WERI-Rb-1 (cell line): Measurements from ENCODE around the gene LATS2.
"Not testable (repeated sequence)": the region's sequence is repeated elsewhere in the genome, so short reads cannot be mapped to it uniquely, and the experiment has no call there.

Source experiments
- DNase-seq: peaks from one replicate; pipeline ENCODE4 v3.0.0-alpha.2; 2020
- H3K27ac ChIP-seq: fragments of 250-450 bp; sonication (Bioruptor Pico); 2 replicates; pipeline ENCODE4 v1.5.1; 2020; ENCODE audit warnings: mild to moderate bottlenecking, moderate library complexity
- H3K27me3 ChIP-seq: fragments of 250-450 bp; sonication (Bioruptor Pico); 2 replicates; pipeline ENCODE4 v1.5.1; 2021; ENCODE audit warnings: mild to moderate bottlenecking, low read depth, moderate library complexity; ENCODE audit not compliant: insufficient read depth, severe bottlenecking
- H3K36me3 ChIP-seq: fragments of 250-450 bp; sonication (Bioruptor Pico); 2 replicates; pipeline ENCODE4 v1.5.1; 2020; ENCODE audit warnings: mild to moderate bottlenecking, moderate library complexity
- H3K4me3 ChIP-seq: 2 replicates; pipeline ENCODE4 v1.5.1; 2011; ENCODE audit warnings: low read depth, mild to moderate bottlenecking, control low read depth, low read length
- H3K9me3 ChIP-seq: fragments of 250-450 bp; sonication (Bioruptor Pico); 2 replicates; pipeline ENCODE4 v1.5.1; 2021; ENCODE audit warnings: mild to moderate bottlenecking, moderate library complexity; ENCODE audit not compliant: severe bottlenecking
- CTCF ChIP-seq: IDR thresholded peaks from 2 replicates; pipeline ENCODE4 v1.5.1; 2011; ENCODE audit warnings: low read depth, mild to moderate bottlenecking, control low read depth, inconsistent platforms, low read length

Gene LATS2

GRCh38 chr13:21055016-21055415 is 6.4 kb downstream of the LATS2 start:
- TF ChIP-seq CTCF = no peak
- no peaks in the 10 kb centered on the region for H3K9me3 ChIP-seq
- no peaks in the 10 kb centered on the region for H3K27me3 ChIP-seq
- H3K4me3 ChIP-seq = no peak overlapping the region
- H3K27ac ChIP-seq = no peak overlapping the region
- DNase-seq = no peak
- no peaks in the 10 kb centered on the region for H3K36me3 ChIP-seq

DNA sequence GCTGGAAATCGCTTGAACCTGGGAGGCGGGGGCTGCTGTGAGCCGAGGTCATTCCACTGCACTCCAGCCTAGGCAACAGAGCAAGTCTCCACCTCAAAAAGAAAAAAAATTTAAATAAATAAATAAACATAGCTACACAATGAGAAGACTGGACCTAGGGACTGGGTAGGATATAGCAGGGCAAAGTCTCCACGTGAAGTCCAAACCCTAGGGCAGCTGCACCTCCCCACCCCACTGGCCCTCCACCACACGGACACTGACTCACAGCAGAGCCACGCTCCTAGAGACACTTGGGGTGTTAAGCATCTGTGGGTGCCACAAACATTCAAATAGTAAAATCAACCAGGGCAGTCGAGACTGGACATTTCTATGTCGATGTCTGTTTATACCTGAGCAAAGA is 7.1 kb downstream of the LATS2 start:
- no peak for DNase-seq
- Histone ChIP-seq H3K27me3 (no peaks in the 10 kb centered on the region), H3K36me3 (no peaks in the 10 kb centered on the region), H3K4me3 (no peak overlapping the region), H3K27ac (no peak overlapping the region), H3K9me3 (no peaks in the 10 kb centered on the region)
- no peak for TF ChIP-seq CTCF

DNA sequence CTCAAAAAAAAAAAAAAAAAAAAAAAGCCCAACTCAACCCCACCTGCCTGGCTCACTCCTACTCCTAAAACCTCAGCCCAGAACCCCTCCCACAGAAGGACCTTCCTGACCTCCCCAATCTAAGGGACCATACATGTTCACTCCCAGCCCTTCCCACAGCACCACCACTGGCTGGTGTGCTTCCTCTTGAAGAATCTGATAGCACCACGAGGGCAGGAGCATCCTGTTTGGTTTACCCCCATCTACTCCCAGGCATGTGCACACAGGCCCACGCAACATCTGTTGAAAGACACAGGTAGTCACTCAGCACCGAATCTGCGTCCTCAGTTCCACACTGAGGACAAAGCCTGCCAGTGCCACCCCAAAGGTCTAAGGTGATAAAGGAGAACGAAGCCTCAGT is 8.2 kb downstream of the LATS2 start:
- no peak for DNase-seq
- H3K4me3 ChIP-seq = no peak overlapping the region
- no peaks in the 10 kb centered on the region for H3K9me3 ChIP-seq
- no peaks in the 10 kb centered on the region for H3K27me3 ChIP-seq
- no peak for TF ChIP-seq CTCF
- no peak overlapping the region for H3K27ac ChIP-seq
- no peaks in the 10 kb centered on the region for H3K36me3 ChIP-seq

- no peak for TF ChIP-seq CTCF
- H3K27ac ChIP-seq = no peak overlapping the region
- no peaks in the 10 kb centered on the region for H3K9me3 ChIP-seq
- no peak for DNase-seq
- H3K27me3 ChIP-seq = no peaks in the 10 kb centered on the region
- no peak overlapping the region for H3K4me3 ChIP-seq
- H3K36me3 ChIP-seq = no peaks in the 10 kb centered on the region
Observed at GRCh38 chr13:21051675-21052074, 9.7 kb downstream of the LATS2 start.

GRCh38 chr13:21050288-21051197 is 10.8 kb downstream of the LATS2 start:
- TF ChIP-seq CTCF = no peak
- Histone ChIP-seq H3K4me3 (no peak overlapping the region), H3K9me3 (no peaks in the 10 kb centered on the region), H3K36me3 (no peaks in the 10 kb centered on the region), H3K27me3 (no peaks in the 10 kb centered on the region), H3K27ac (no peak overlapping the region)
- no peak for DNase-seq

DNA sequence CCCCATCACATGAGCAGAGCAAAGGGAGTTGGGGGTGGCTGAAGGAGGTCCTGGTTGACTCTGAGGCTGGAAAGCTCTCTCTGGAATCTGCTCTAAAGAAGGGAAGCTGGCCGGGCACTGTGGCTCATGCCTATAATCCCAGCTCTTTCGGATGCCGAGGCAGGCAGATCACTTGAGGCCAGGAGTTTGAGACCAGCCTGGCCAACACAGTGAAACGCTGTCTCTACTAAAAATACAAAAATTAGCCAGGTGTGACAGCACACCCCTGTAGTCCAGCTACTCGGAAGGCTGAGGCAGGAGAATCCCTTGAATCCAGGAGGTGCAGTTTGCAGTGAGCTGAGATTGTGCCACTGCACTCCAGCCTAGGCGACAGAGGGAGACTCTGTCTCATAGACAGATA is 11.7 kb downstream of the LATS2 start:
- H3K27ac ChIP-seq, H3K4me3 ChIP-seq, H3K36me3 ChIP-seq, H3K27me3 ChIP-seq, DNase-seq, H3K9me3 ChIP-seq: not testable (repeated sequence)
